GM23338 (cell line): ENCODE results near the gene CDC27. TPM values are rescaled to one million over a fixed set of nuclear protein-coding genes. Genes with fewer than 3 reads are reported as not detected.

Experiments
- ATAC-seq: fragments of 200-7000 bp; cut with Tn5 transposase; 3 replicates; pipeline ENCODE4 v1.9.1; 2020
- DNase-seq: peaks from one replicate; pipeline ENCODE4 v3.0.0-alpha.2; 2015; ENCODE audit warnings: low spot score
- H2AFZ ChIP-seq: fragments of 200-600 bp; sonication (generic); 2 replicates; pipeline ENCODE4 v1.8.0; 2016; ENCODE audit warnings: antibody characterized with exemption, mild to moderate bottlenecking, moderate library complexity
- H3F3A ChIP-seq: fragments of 200-600 bp; sonication (generic); replicated peaks from 2 replicates; pipeline ENCODE4 v1.8.0; 2017; ENCODE audit warnings: antibody characterized with exemption, mixed run types, low read depth
- H3K27ac ChIP-seq: fragments of 200-600 bp; sonication (generic); 2 replicates; pipeline ENCODE4 v1.6.1; 2016; ENCODE audit warnings: low read depth
- H3K27me3 ChIP-seq: fragments of 200-600 bp; sonication (generic); 2 replicates; pipeline ENCODE4 v1.8.0; 2016; ENCODE audit warnings: mild to moderate bottlenecking, mixed run types, moderate library complexity; ENCODE audit not compliant: insufficient read depth
- H3K36me3 ChIP-seq: fragments of 200-600 bp; sonication (generic); 2 replicates; pipeline ENCODE4 v1.8.0; 2016; ENCODE audit warnings: mild to moderate bottlenecking; ENCODE audit not compliant: insufficient read depth
- H3K4me1 ChIP-seq: fragments of 200-600 bp; sonication (generic); 2 replicates; pipeline ENCODE4 v1.8.0; 2016; ENCODE audit warnings: mild to moderate bottlenecking, moderate library complexity; ENCODE audit not compliant: insufficient read depth
- H3K4me2 ChIP-seq: fragments of 200-600 bp; sonication (generic); 2 replicates; pipeline ENCODE4 v1.7.1; 2017; ENCODE audit warnings: mixed run types
- H3K4me3 ChIP-seq: fragments of 200-600 bp; sonication (generic); 2 replicates; pipeline ENCODE4 v1.6.1; 2016; ENCODE audit warnings: mixed run types
- H3K79me2 ChIP-seq: fragments of 200-600 bp; sonication (generic); replicated peaks from 2 replicates; pipeline ENCODE4 v1.8.0; 2017; ENCODE audit warnings: mild to moderate bottlenecking; ENCODE audit not compliant: insufficient read depth
- H3K9me2 ChIP-seq: fragments of 200-600 bp; sonication (generic); 2 replicates; pipeline ENCODE4 v1.8.0; 2017; ENCODE audit not compliant: insufficient read depth
- H4K20me1 ChIP-seq: fragments of 200-600 bp; sonication (generic); replicated peaks from 2 replicates; pipeline ENCODE4 v1.8.0; 2017; ENCODE audit warnings: mild to moderate bottlenecking; ENCODE audit not compliant: insufficient read depth
- H3K27ac Mint-ChIP-seq: 2 replicates; pipeline ENCODE4 v1.8.0; 2020; ENCODE audit warnings: inconsistent platforms, mild to moderate bottlenecking, moderate library complexity, mixed read lengths
- H3K27me3 Mint-ChIP-seq: 3 replicates; pipeline ENCODE4 v1.8.0; 2022; ENCODE audit warnings: low read depth, mild to moderate bottlenecking, moderate library complexity, mixed read lengths, inconsistent platforms; ENCODE audit not compliant: insufficient read depth, poor library complexity
- H3K36me3 Mint-ChIP-seq: 3 replicates; pipeline ENCODE4 v1.8.0; 2021; ENCODE audit warnings: low read depth, mild to moderate bottlenecking, inconsistent platforms, moderate library complexity, mixed read lengths
- H3K4me1 Mint-ChIP-seq: 3 replicates; pipeline ENCODE4 v1.8.0; 2020; ENCODE audit warnings: mild to moderate bottlenecking, inconsistent platforms, mixed read lengths
- H3K4me3 Mint-ChIP-seq: 3 replicates; pipeline ENCODE4 v1.8.0; 2021; ENCODE audit warnings: moderate library complexity, mild to moderate bottlenecking, inconsistent platforms, mixed read lengths
- H3K9me3 Mint-ChIP-seq: 3 replicates; pipeline ENCODE4 v1.8.0; 2020; ENCODE audit warnings: moderate library complexity, mild to moderate bottlenecking, inconsistent platforms, mixed read lengths
- CTCF ChIP-seq, 2 experiments: fragments of 200-600 bp in 1 of 2; sonication (generic) in 1 of 2; conservative IDR thresholded peaks; 2 replicates each; pipeline versions ENCODE4 v1.5.1 to v1.6.1; 2016 to 2017; ENCODE audit warnings: antibody characterized with exemption in 2 of 2, low read depth in 2 of 2, mild to moderate bottlenecking in 2 of 2, moderate library complexity in 1 of 2
- ETS1 ChIP-seq: IDR thresholded peaks from 2 replicates; pipeline ENCODE4 v1.6.1; 2016; ENCODE audit warnings: antibody characterized with exemption
- EZH2 ChIP-seq: fragments of 200-600 bp; sonication (generic); IDR thresholded peaks from one replicate; pipeline ENCODE4 v1.8.0; 2017; ENCODE audit warnings: antibody characterized with exemption, mild to moderate bottlenecking, low read depth; ENCODE audit not compliant: unreplicated experiment
- NANOG ChIP-seq: IDR thresholded peaks from 2 replicates; pipeline ENCODE4 v1.6.1; 2016; ENCODE audit warnings: antibody characterized with exemption, borderline replicate concordance
- POLR2AphosphoS5 ChIP-seq: IDR thresholded peaks from 2 replicates; pipeline ENCODE4 v1.6.1; 2016; ENCODE audit warnings: antibody characterized with exemption, low read depth
- ZNF331 ChIP-seq: fragments of 250-450 bp; sonication (Bioruptor Pico); IDR thresholded peaks from 2 replicates; pipeline ENCODE4 v1.5.0; 2020; ENCODE audit warnings: low read depth, mild to moderate bottlenecking, moderate library complexity
- ZNF462 ChIP-seq: fragments of 250-450 bp; sonication (Bioruptor Pico); IDR thresholded peaks from 2 replicates; pipeline ENCODE4 v1.5.0; 2020; ENCODE audit warnings: mild to moderate bottlenecking, moderate library complexity
- polyA plus RNA-seq: library from polyadenylated mRNA; unstranded; fragments of >200 nt; fragmentation: Nextera tagmentation; extraction: Ambion mirVana; gene quantifications from 2 replicates; pipeline ENCODE4 v1.2.1, GENCODE V29; 2016
- total RNA-seq: library from RNA; depleted of rRNA; stranded (reverse); fragments of >200 nt; shearing (Covaris generic); gene quantifications from 2 replicates; pipeline ENCODE4 v1.2.3, GENCODE V29; 2014

The CDC27 gene
- total and polyA plus RNA-seq, 2 experiments from 2014 or later = 49.7 to 85.5 TPM

GRCh38 chr17:47235923-47236322 lies 46.8 kb upstream of the CDC27 start (continued):
- TF ChIP-seq CTCF (conservative IDR thresholded peaks at IDR 0.05; ENCODE audit: low read depth in 2 of 2) (no peak), ZNF331 (CRISPR knock-in tag) (no peak), NANOG (no peak)

- H3K27ac Mint-ChIP-seq = no peak overlapping the region
- peaks cover 3% of the 10 kb centered on the region; the same call in 2 of the 3 replicates for H3K9me3 Mint-ChIP-seq
- DNase-seq (no peak), ATAC-seq (no peak)
- H3K4me3 Mint-ChIP-seq = no peak overlapping the region
- H3K4me1 Mint-ChIP-seq = peaks cover 2% of the 10 kb centered on the region; the same call in 2 of the 3 replicates
- H3K36me3 Mint-ChIP-seq = no peaks in the 10 kb centered on the region
- Histone ChIP-seq H2AFZ (no peak overlapping the region), H3K27ac (no peak overlapping the region), H3K79me2 (no peaks in the 10 kb centered on the region), H4K20me1 (no peaks in the 10 kb centered on the region), H3K4me1 (no peaks in the 10 kb centered on the region), H3K27me3 (peaks cover under 1% of the 10 kb centered on the region; the same call in 1 of the 2 replicates), H3K9me2 (no peaks in the 10 kb centered on the region), H3K4me3 (no peak overlapping the region), H3K36me3 (no peaks in the 10 kb centered on the region), H3K4me2 (no peak overlapping the region), H3F3A (no peaks in the 10 kb centered on the region)
- TF ChIP-seq ETS1 = no peak
- no peak for TF ChIP-seq POLR2AphosphoS5
- no peak for TF ChIP-seq EZH2
- H3K27me3 Mint-ChIP-seq = peaks cover 6% of the 10 kb centered on the region
Observed at GRCh38 chr17:47235506-47235905, 46.4 kb upstream of the CDC27 start.

- H3K27ac Mint-ChIP-seq = no peak overlapping the region
- Histone ChIP-seq H3K9me2 (no peaks in the 10 kb centered on the region), H3F3A (no peaks in the 10 kb centered on the region), H3K79me2 (no peaks in the 10 kb centered on the region), H3K27me3 (peaks cover 6% of the 10 kb centered on the region), H3K36me3 (no peaks in the 10 kb centered on the region), H4K20me1 (no peaks in the 10 kb centered on the region), H3K4me3 (no peak overlapping the region), H3K27ac (no peak overlapping the region), H3K4me1 (peaks cover 4% of the 10 kb centered on the region; the same call in 1 of the 2 replicates), H3K4me2 (no peak overlapping the region), H2AFZ (no peak overlapping the region)
- DNase-seq (no peak), ATAC-seq (no peak)
- H3K27me3 Mint-ChIP-seq = peaks cover 17% of the 10 kb centered on the region
- no peak overlapping the region for H3K4me3 Mint-ChIP-seq
- H3K9me3 Mint-ChIP-seq = peaks cover 3% of the 10 kb centered on the region; the same call in 2 of the 3 replicates
- H3K4me1 Mint-ChIP-seq = peaks cover 10% of the 10 kb centered on the region
- no peaks in the 10 kb centered on the region for H3K36me3 Mint-ChIP-seq
- TF ChIP-seq ZNF462 (CRISPR knock-in tag) = no peak
- no peak for TF ChIP-seq NANOG
Observed at GRCh38 chr17:47232465-47232864, 43.4 kb upstream of the CDC27 start.
